PC-9 (cell line): ENCODE results near the gene XXYLT1.

ENCODE experiments used
- EZH2 ChIP-seq: fragments of 200-600 bp; sonication (generic); IDR thresholded peaks from 2 replicates; pipeline ENCODE4 v1.8.0; 2017; ENCODE audit warnings: antibody characterized with exemption, low read depth
- TF ChIP-seq, protein P1 (sequence below): fragments of 200-600 bp; sonication (generic); conservative IDR thresholded peaks from 2 replicates; pipeline ENCODE4 v1.6.1; 2017; ENCODE audit warnings: mixed run types, antibody characterized with exemption, mild to moderate bottlenecking, moderate library complexity

DNA sequence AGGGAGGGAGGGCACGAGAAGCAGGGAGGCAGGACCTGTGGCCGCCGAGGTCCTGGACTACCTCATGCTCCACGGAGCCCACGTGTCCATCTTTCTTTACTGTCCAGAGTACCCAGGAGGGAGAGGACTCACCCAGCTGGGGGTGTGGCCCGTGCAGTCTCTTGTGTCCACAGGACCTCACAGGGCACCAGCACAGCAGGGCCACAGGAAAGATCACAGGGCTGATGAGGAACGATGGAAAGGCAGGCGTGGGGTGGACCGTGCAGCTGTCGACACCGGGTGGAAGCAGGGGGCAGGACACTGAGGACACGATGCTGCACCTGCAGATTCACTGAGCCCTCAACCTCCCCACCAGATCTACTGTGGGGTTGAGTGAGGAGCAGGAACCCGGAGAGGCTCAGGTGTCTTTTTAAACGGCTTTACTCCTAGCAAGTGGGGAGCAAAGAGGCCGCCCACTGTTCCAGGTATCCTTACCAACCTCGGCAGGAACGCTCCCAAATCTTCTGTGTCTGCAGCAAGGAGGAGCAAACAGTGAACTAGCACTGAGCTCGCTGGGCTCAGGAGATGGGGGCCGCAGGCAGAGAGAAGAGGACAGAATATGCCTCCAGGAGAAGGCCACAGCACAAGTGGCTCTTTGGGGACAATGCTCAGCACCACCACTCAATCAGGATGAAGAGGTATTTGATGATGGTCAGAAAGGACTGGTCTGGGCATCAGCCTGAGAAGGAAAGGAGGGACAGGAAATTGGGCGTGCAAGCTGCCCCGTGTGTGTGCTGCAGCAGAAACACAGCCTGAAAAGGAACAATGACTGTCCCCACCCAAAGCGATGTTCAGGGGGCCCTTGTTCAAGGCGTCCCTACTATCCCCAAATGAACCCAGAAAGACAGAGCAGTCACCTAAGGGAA is 198.8 kb downstream of the XXYLT1 start:
- TF ChIP-seq, protein P1, sequence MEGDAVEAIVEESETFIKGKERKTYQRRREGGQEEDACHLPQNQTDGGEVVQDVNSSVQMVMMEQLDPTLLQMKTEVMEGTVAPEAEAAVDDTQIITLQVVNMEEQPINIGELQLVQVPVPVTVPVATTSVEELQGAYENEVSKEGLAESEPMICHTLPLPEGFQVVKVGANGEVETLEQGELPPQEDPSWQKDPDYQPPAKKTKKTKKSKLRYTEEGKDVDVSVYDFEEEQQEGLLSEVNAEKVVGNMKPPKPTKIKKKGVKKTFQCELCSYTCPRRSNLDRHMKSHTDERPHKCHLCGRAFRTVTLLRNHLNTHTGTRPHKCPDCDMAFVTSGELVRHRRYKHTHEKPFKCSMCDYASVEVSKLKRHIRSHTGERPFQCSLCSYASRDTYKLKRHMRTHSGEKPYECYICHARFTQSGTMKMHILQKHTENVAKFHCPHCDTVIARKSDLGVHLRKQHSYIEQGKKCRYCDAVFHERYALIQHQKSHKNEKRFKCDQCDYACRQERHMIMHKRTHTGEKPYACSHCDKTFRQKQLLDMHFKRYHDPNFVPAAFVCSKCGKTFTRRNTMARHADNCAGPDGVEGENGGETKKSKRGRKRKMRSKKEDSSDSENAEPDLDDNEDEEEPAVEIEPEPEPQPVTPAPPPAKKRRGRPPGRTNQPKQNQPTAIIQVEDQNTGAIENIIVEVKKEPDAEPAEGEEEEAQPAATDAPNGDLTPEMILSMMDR, result no peak
- TF ChIP-seq EZH2, result no peak
